Measurements from ENCODE around the gene SLC16A12. TPM values are rescaled to one million over a fixed set of nuclear protein-coding genes. Genes with fewer than 3 reads are reported as not detected.

SLC16A12 gene
- total and polyA plus RNA-seq, 2 donors (not counting 3 experiments of a cell fraction or from before 2014, with no cell fraction given): not detected

DNA sequence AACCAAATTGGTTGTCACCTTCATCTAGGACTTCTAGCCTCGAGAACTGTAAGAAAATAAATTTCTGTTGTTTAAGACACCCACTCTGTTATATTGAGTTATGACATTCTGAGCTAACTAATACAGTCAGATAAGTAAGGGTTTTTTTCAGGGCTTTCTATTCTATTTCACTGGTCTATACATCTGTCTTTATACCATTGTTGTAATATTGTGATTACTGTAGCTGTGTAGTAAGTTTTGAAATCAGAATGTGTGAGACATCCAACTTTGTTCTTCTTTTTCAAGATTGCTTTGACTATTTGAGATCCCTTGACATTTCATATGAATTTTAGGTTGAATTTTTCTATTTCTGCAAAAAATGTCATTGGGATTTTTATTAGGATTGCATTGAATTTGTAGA is 135.4 kb downstream of the SLC16A12 start:
- CTCF ChIA-PET: no interaction called here
- no peak for FAIRE-seq
- TF ChIP-seq EZH2 (IDR thresholded peaks at IDR 0.05; ENCODE audit: borderline replicate concordance, low read depth, low read length, severe bottlenecking) (no peak), POLR2AphosphoS5 (IDR thresholded peaks at IDR 0.05; ENCODE audit: insufficient read depth, low read depth, low read length) (no peak), JUN (IDR thresholded peaks at IDR 0.05; ENCODE audit: borderline replicate concordance, insufficient read depth, insufficient read length, low read depth) (no peak), FOS (IDR thresholded peaks at IDR 0.05; ENCODE audit: borderline replicate concordance, insufficient read depth, low read length) (no peak), POLR2A (IDR thresholded peaks at IDR 0.05; ENCODE audit: low read depth, low read length) (no peak), MAX (IDR thresholded peaks at IDR 0.05; ENCODE audit: insufficient read depth, insufficient read length) (no peak), GATA2 (IDR thresholded peaks at IDR 0.05; ENCODE audit: insufficient read depth, insufficient read length, low read depth, low read length) (no peak), MYC (IDR thresholded peaks at IDR 0.05; ENCODE audit: low read depth, low read length) (no peak)
- TF ChIP-seq, protein P1, sequence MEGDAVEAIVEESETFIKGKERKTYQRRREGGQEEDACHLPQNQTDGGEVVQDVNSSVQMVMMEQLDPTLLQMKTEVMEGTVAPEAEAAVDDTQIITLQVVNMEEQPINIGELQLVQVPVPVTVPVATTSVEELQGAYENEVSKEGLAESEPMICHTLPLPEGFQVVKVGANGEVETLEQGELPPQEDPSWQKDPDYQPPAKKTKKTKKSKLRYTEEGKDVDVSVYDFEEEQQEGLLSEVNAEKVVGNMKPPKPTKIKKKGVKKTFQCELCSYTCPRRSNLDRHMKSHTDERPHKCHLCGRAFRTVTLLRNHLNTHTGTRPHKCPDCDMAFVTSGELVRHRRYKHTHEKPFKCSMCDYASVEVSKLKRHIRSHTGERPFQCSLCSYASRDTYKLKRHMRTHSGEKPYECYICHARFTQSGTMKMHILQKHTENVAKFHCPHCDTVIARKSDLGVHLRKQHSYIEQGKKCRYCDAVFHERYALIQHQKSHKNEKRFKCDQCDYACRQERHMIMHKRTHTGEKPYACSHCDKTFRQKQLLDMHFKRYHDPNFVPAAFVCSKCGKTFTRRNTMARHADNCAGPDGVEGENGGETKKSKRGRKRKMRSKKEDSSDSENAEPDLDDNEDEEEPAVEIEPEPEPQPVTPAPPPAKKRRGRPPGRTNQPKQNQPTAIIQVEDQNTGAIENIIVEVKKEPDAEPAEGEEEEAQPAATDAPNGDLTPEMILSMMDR (IDR thresholded peaks at IDR 0.05; ENCODE audit: extremely low read depth in 1 of 2, insufficient read depth in 1 of 2, low read depth in 1 of 2, low read length in 2 of 2): no peak

More for the DNA sequence above, 135.4 kb downstream of the SLC16A12 start:
- POLR2A ChIA-PET: no interaction called here
- Histone ChIP-seq H3K9me3 (replicated peaks; ENCODE audit: control insufficient read depth, insufficient read depth, low read length) (no peaks in the 10 kb centered on the region), H3K9me1 (replicated peaks; ENCODE audit: control insufficient read depth, extremely low read depth, insufficient read depth, low read length) (no peaks in the 10 kb centered on the region), H4K20me1 (replicated peaks; ENCODE audit: control insufficient read depth, extremely low read depth, insufficient read depth, low read length) (no peaks in the 10 kb centered on the region), H3K79me2 (ENCODE audit: control insufficient read depth, insufficient read depth, low read length) (no peaks in the 10 kb centered on the region), H3K4me2 (ENCODE audit: insufficient read depth, low read length) (no peak overlapping the region), H3K9ac (replicated peaks; ENCODE audit: extremely low read depth, insufficient read depth, low read length) (no peak overlapping the region), H3K4me3 (replicated peaks in 1 of 3; ENCODE audit: insufficient read depth in 1 of 3, low read depth in 1 of 3, low read length in 3 of 3) (no peak overlapping the region), H3K27ac (ENCODE audit: insufficient read depth, low read depth, low read length) (no peak overlapping the region), H2AFZ (ENCODE audit: low read depth, low read length) (no peak overlapping the region), H3K4me1 (ENCODE audit: control insufficient read depth, extremely low read depth, insufficient read depth, low read length) (no peaks in the 10 kb centered on the region), H3K36me3 (ENCODE audit: control insufficient read depth in 2 of 2, extremely low read depth in 1 of 2, insufficient read depth in 2 of 2, low read length in 2 of 2) (no peaks in the 10 kb centered on the region), H3K27me3 (ENCODE audit: control insufficient read depth in 2 of 2, insufficient read depth in 2 of 2, low read length in 2 of 2) (no peaks in the 10 kb centered on the region)
- BruUV-seq (replicated peaks): no TSS peak
- no peak for DNase-seq (ENCODE audit: low read depth, low spot score)
- intact Hi-C loops (cut with micrococcal nuclease) (no loop called here), dilution Hi-C loops (cut with MboI; ENCODE audit: extremely low pct_ligation_motif_present, low sequenced_read_pairs) (no loop called here)

All from endothelial cell of umbilical vein (primary cell).